ENCODE results near the gene ODAD3. TPM values are rescaled to one million over a fixed set of nuclear protein-coding genes. Genes with fewer than 3 reads are reported as not detected.
"Not testable (repeated sequence)": the region's sequence is repeated elsewhere in the genome, so short reads cannot be mapped to it uniquely, and the experiment has no call there.

The ODAD3 gene
- total and polyA plus RNA-seq, 2 experiments from 2014 or later = 0.44 to 0.54 TPM

- no peaks in the 10 kb centered on the region for H4K20me1 ChIP-seq (ENCODE audit: insufficient read depth)
- H3K79me2 ChIP-seq (ENCODE audit: insufficient read depth) = no peaks in the 10 kb centered on the region
- H2AFZ ChIP-seq = no peak overlapping the region
- H3K4me1 ChIP-seq (ENCODE audit: insufficient read depth) = no peaks in the 10 kb centered on the region
- no peak overlapping the region for H3K4me2 ChIP-seq (ENCODE audit: unreplicated experiment)
- H3K9me3 ChIP-seq (ENCODE audit: low read depth) = no peaks in the 10 kb centered on the region
- H3K9ac ChIP-seq = no peak overlapping the region
- H3K9me2 ChIP-seq (ENCODE audit: insufficient read depth) = no peaks in the 10 kb centered on the region
- DNase-seq = no peak
- H3K27me3 ChIP-seq (replicated peaks; ENCODE audit: insufficient read depth) = no peaks in the 10 kb centered on the region
- WGBS, 2 experiments (ENCODE audit: low coverage in 1 of 2, low lambda C conversion rate in 2 of 2, missing lambda C conversion rate in 2 of 2) = 80 to 82% methylated on average over 17 to 19 of the region's 19 CpGs
- H3K4me3 ChIP-seq = no peak overlapping the region
- in situ Hi-C loops (cut with MboI) = loop anchor here (25.0 kb wide), 1 partner anchor 171 kb away; the partner anchor contains the start of gene TSPAN16
- TF ChIP-seq EZH2 (IDR thresholded peaks at IDR 0.05; ENCODE audit: insufficient read depth, poor library complexity, severe bottlenecking) (no peak), EZH2phosphoT487 (IDR thresholded peaks at IDR 0.05; ENCODE audit: insufficient read depth, low read depth) (no peak)
- H3K27ac ChIP-seq = no peak overlapping the region
- no peaks in the 10 kb centered on the region for H3F3A ChIP-seq (ENCODE audit: insufficient read depth)
- no peaks in the 10 kb centered on the region for H3K36me3 ChIP-seq (ENCODE audit: low read depth)
Measured at GRCh38 chr19:11458236-11458900, 23.4 kb upstream of the ODAD3 start.

DNA sequence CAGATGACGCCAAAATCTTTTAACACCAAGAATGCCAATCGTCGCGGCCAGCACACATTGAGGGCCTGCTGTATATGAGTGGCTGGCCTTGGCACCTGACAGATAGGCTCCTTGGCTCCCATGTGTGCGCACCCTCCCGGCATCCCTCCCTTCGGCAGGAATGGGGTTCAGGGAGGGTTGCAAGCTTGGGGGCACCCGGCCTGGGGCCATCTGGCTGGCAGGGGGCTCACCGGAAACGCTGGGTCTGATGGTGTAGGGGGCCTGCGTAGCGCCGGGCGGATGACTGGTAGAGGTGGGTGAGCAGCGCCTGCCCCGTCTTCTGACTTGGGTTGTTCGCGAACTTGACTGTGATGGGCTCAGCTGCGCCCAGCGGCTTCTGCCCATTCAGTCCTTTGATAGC lies 22.9 kb upstream of the ODAD3 start:
- no peaks in the 10 kb centered on the region for H3F3A ChIP-seq (ENCODE audit: insufficient read depth)
- H3K27ac ChIP-seq = no peak overlapping the region
- no peak overlapping the region for H2AFZ ChIP-seq
- H3K4me3 ChIP-seq = no peak overlapping the region
- 79% methylated on average over 18 to 20 of the region's 20 CpGs for WGBS, 2 experiments (ENCODE audit: low coverage in 1 of 2, low lambda C conversion rate in 2 of 2, missing lambda C conversion rate in 2 of 2)
- H3K79me2 ChIP-seq (ENCODE audit: insufficient read depth) = no peaks in the 10 kb centered on the region
- H3K36me3 ChIP-seq (ENCODE audit: low read depth) = no peaks in the 10 kb centered on the region
- in situ Hi-C loops (cut with MboI) = loop anchor here (25.0 kb wide), 1 partner anchor 171 kb away; the partner anchor contains the start of gene TSPAN16
- DNase-seq = no peak
- TF ChIP-seq EZH2 (IDR thresholded peaks at IDR 0.05; ENCODE audit: insufficient read depth, poor library complexity, severe bottlenecking) = no peak
- no peak for TF ChIP-seq EZH2phosphoT487 (IDR thresholded peaks at IDR 0.05; ENCODE audit: insufficient read depth, low read depth)
- no peak overlapping the region for H3K9ac ChIP-seq
- H3K9me3 ChIP-seq (ENCODE audit: low read depth) = no peaks in the 10 kb centered on the region
- no peak overlapping the region for H3K4me2 ChIP-seq (ENCODE audit: unreplicated experiment)
- H3K4me1 ChIP-seq (ENCODE audit: insufficient read depth) = no peaks in the 10 kb centered on the region
- H3K9me2 ChIP-seq (ENCODE audit: insufficient read depth) = no peaks in the 10 kb centered on the region
- no peaks in the 10 kb centered on the region for H4K20me1 ChIP-seq (ENCODE audit: insufficient read depth)
- H3K27me3 ChIP-seq (replicated peaks; ENCODE audit: insufficient read depth) = no peaks in the 10 kb centered on the region

DNA sequence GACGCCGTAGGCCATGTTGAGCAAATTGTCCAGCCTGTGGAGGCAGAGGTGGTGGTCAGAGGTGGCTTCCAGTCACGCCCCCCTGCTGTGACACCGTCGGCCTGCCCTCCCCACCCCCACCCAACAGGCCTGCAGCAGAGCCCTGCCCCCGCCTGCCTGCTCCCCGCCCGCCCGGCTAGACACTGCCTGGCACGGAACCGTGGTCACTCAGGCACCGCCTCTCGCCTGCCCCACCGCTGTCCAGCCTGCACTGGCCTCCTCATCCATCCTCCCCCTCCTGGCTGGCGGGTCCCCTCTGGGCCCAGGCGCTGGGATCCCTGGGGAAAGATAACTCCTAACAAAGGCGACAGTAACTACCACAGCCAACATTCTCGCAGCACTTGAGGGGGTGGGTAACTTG lies 22.2 kb upstream of the ODAD3 start:
- Histone ChIP-seq H4K20me1 (ENCODE audit: insufficient read depth) (no peaks in the 10 kb centered on the region), H3K79me2 (ENCODE audit: insufficient read depth) (no peaks in the 10 kb centered on the region), H3K4me3 (no peak overlapping the region), H3K27me3 (replicated peaks; ENCODE audit: insufficient read depth) (no peaks in the 10 kb centered on the region), H3K4me2 (ENCODE audit: unreplicated experiment) (no peak overlapping the region), H3F3A (ENCODE audit: insufficient read depth) (no peaks in the 10 kb centered on the region), H3K4me1 (ENCODE audit: insufficient read depth) (no peaks in the 10 kb centered on the region), H3K9me2 (ENCODE audit: insufficient read depth) (no peaks in the 10 kb centered on the region), H3K36me3 (ENCODE audit: low read depth) (no peaks in the 10 kb centered on the region), H3K9ac (no peak overlapping the region), H3K9me3 (ENCODE audit: low read depth) (no peaks in the 10 kb centered on the region), H3K27ac (no peak overlapping the region), H2AFZ (no peak overlapping the region)
- WGBS, 2 experiments (ENCODE audit: low coverage in 1 of 2, low lambda C conversion rate in 2 of 2, missing lambda C conversion rate in 2 of 2) = 30 to 34% methylated on average over 11 to 16 of the region's 18 CpGs
- no peak for DNase-seq
- TF ChIP-seq EZH2 (IDR thresholded peaks at IDR 0.05; ENCODE audit: insufficient read depth, poor library complexity, severe bottlenecking) = no peak
- no peak for TF ChIP-seq EZH2phosphoT487 (IDR thresholded peaks at IDR 0.05; ENCODE audit: insufficient read depth, low read depth)
- in situ Hi-C loops (cut with MboI) = loop anchor here (25.0 kb wide), 1 partner anchor 170 kb away; the partner anchor contains the start of gene TSPAN16

GRCh38 chr19:11456659-11457058 lies 21.7 kb upstream of the ODAD3 start:
- no peak for DNase-seq
- no peaks in the 10 kb centered on the region for H4K20me1 ChIP-seq (ENCODE audit: insufficient read depth)
- H3K27me3 ChIP-seq (replicated peaks; ENCODE audit: insufficient read depth) = no peaks in the 10 kb centered on the region
- WGBS, 2 experiments (ENCODE audit: low coverage in 1 of 2, low lambda C conversion rate in 2 of 2, missing lambda C conversion rate in 2 of 2) = 74 to 80% methylated on average over 7 of the region's 7 CpGs
- H3K9me3 ChIP-seq (ENCODE audit: low read depth) = no peaks in the 10 kb centered on the region
- no peak overlapping the region for H2AFZ ChIP-seq
- H3F3A ChIP-seq (ENCODE audit: insufficient read depth) = no peaks in the 10 kb centered on the region
- in situ Hi-C loops (cut with MboI) = loop anchor here (25.0 kb wide), 1 partner anchor 169 kb away; the partner anchor contains the start of gene TSPAN16
- TF ChIP-seq EZH2 (IDR thresholded peaks at IDR 0.05; ENCODE audit: insufficient read depth, poor library complexity, severe bottlenecking) (no peak), EZH2phosphoT487 (IDR thresholded peaks at IDR 0.05; ENCODE audit: insufficient read depth, low read depth) (no peak)
- no peak overlapping the region for H3K9ac ChIP-seq
- no peak overlapping the region for H3K4me2 ChIP-seq (ENCODE audit: unreplicated experiment)
- no peaks in the 10 kb centered on the region for H3K79me2 ChIP-seq (ENCODE audit: insufficient read depth)
- no peak overlapping the region for H3K4me3 ChIP-seq
- H3K36me3 ChIP-seq (ENCODE audit: low read depth) = no peaks in the 10 kb centered on the region
- no peaks in the 10 kb centered on the region for H3K9me2 ChIP-seq (ENCODE audit: insufficient read depth)
- no peaks in the 10 kb centered on the region for H3K4me1 ChIP-seq (ENCODE audit: insufficient read depth)
- H3K27ac ChIP-seq = no peak overlapping the region

- H3K9me2 ChIP-seq (ENCODE audit: insufficient read depth); H3K4me3 ChIP-seq; DNase-seq; H3K27ac ChIP-seq; H3K36me3 ChIP-seq (ENCODE audit: low read depth); H3K27me3 ChIP-seq (replicated peaks; ENCODE audit: insufficient read depth); H3F3A ChIP-seq (ENCODE audit: insufficient read depth); H3K9ac ChIP-seq; H3K4me1 ChIP-seq (ENCODE audit: insufficient read depth); H3K9me3 ChIP-seq (ENCODE audit: low read depth); H2AFZ ChIP-seq; H3K79me2 ChIP-seq (ENCODE audit: insufficient read depth); H3K4me2 ChIP-seq (ENCODE audit: unreplicated experiment); H4K20me1 ChIP-seq (ENCODE audit: insufficient read depth): not testable (repeated sequence)
- in situ Hi-C loops (cut with MboI) = loop anchor here (25.0 kb wide), 1 partner anchor 168 kb away; the partner anchor contains the start of gene TSPAN16
- 95 to 96% methylated on average over 8 to 9 of the region's 9 CpGs for WGBS, 2 experiments (ENCODE audit: low coverage in 1 of 2, low lambda C conversion rate in 2 of 2, missing lambda C conversion rate in 2 of 2)
Measured at GRCh38 chr19:11455233-11455554, 20.3 kb upstream of the ODAD3 start.
